IMR-90 (cell line): Measurements from ENCODE around the gene CBFA2T3. TPM values are rescaled to one million over a fixed set of nuclear protein-coding genes. Genes with fewer than 3 reads are reported as not detected.

ENCODE experiments used
- ATAC-seq: fragments of 200-7000 bp; cut with Tn5 transposase; 2 replicates; pipeline ENCODE4 v1.9.1; 2020; ENCODE audit warnings: low read depth, mild to moderate bottlenecking, moderate library complexity
- BruUV-seq: library from RNA; stranded (reverse); fragments of 400-500 nt; replicated peaks from 2 replicates; lab custom pipeline; 2021; lab: Mats Ljungman, UMichigan
- CTCF ChIA-PET: fragments of 300-600 bp; formaldehyde crosslinking; extraction: SDS; loops from one replicate; lab custom pipeline; 2021; ENCODE audit warnings: antibody characterized with exemption; lab: Yijun Ruan, JAX
- POLR2A ChIA-PET: fragments of 300-600 bp; sonication (Branson Sonifier 250); formaldehyde crosslinking; loops from one replicate; lab custom pipeline; 2022; ENCODE audit warnings: antibody characterized with exemption; ENCODE audit not compliant: unreplicated experiment; lab: Charles Lee
- DNase-seq: peaks from one replicate; pipeline ENCODE4 v3.0.0; 2013
- H2AFZ ChIP-seq: replicated peaks from 2 replicates; pipeline ENCODE3; 2013; ENCODE audit warnings: low read length, mild to moderate bottlenecking; ENCODE audit not compliant: poor library complexity
- H2AK5ac ChIP-seq: 2 replicates; pipeline ENCODE4 v1.6.1; 2013; ENCODE audit warnings: low read depth, low read length, inconsistent platforms
- H2AK9ac ChIP-seq: replicated peaks from 2 replicates; pipeline ENCODE3; 2013; ENCODE audit warnings: mild to moderate bottlenecking, low read depth, low read length, moderate library complexity; ENCODE audit not compliant: poor library complexity
- H2BK120ac ChIP-seq: 2 replicates; pipeline ENCODE4 v1.6.1; 2013; ENCODE audit warnings: low read depth, low read length, inconsistent platforms
- H2BK15ac ChIP-seq: 3 replicates; pipeline ENCODE4 v1.6.1; 2013; ENCODE audit warnings: low read depth, low read length, inconsistent platforms
- H2BK20ac ChIP-seq: 2 replicates; pipeline ENCODE4 v1.6.1; 2013; ENCODE audit warnings: low read depth, mild to moderate bottlenecking, inconsistent platforms, low read length, moderate library complexity
- H2BK5ac ChIP-seq: 2 replicates; pipeline ENCODE4 v1.6.1; 2013; ENCODE audit warnings: mild to moderate bottlenecking, low read depth, low read length, inconsistent platforms; ENCODE audit not compliant: poor library complexity, severe bottlenecking
- H3K14ac ChIP-seq: replicated peaks from 2 replicates; pipeline ENCODE4 v1.6.1; 2013; ENCODE audit warnings: low read depth, low read length, inconsistent platforms
- H3K18ac ChIP-seq: 2 replicates; pipeline ENCODE4 v1.6.1; 2013; ENCODE audit warnings: low read depth, low read length, control low read depth
- H3K23ac ChIP-seq: 2 replicates; pipeline ENCODE4 v1.6.1; 2013; ENCODE audit warnings: low read depth, low read length, inconsistent platforms
- H3K27ac ChIP-seq: 2 replicates; pipeline ENCODE4 v1.5.1; 2013; ENCODE audit warnings: mild to moderate bottlenecking, control low read depth, low read length; ENCODE audit not compliant: insufficient read depth
- H3K27me3 ChIP-seq: 2 replicates; pipeline ENCODE4 v1.6.1; 2013; ENCODE audit warnings: low read length; ENCODE audit not compliant: control insufficient read depth, insufficient read depth
- H3K36me3 ChIP-seq: 2 replicates; pipeline ENCODE4 v1.6.1; 2013; ENCODE audit warnings: low read length, mixed read lengths; ENCODE audit not compliant: control insufficient read depth, insufficient read depth
- H3K4ac ChIP-seq: 2 replicates; pipeline ENCODE4 v1.6.1; 2013; ENCODE audit warnings: low read depth, low read length, inconsistent platforms
- H3K4me1 ChIP-seq: 2 replicates; pipeline ENCODE4 v1.6.1; 2013; ENCODE audit warnings: low read length, mixed read lengths; ENCODE audit not compliant: control insufficient read depth, insufficient read depth
- H3K4me2 ChIP-seq: 2 replicates; pipeline ENCODE4 v1.6.1; 2013; ENCODE audit warnings: low read depth, mild to moderate bottlenecking, control low read depth, low read length, moderate library complexity
- H3K4me3 ChIP-seq: 2 replicates; pipeline ENCODE4 v1.5.1; 2013; ENCODE audit warnings: low read depth, mild to moderate bottlenecking, control low read depth, low read length, moderate library complexity; ENCODE audit not compliant: insufficient read depth
- H3K56ac ChIP-seq: 2 replicates; pipeline ENCODE4 v1.6.1; 2013; ENCODE audit warnings: low read length, inconsistent platforms; ENCODE audit not compliant: insufficient read depth; ENCODE audit errors: extremely low read depth
- H3K79me1 ChIP-seq, 2 experiments: 2 replicates each; pipeline ENCODE4 v1.6.1; 2013; ENCODE audit warnings: low read length in 2 of 2, inconsistent platforms in 1 of 2, low read depth in 1 of 2
- H3K9ac ChIP-seq: 2 replicates; pipeline ENCODE4 v1.6.1; 2013; ENCODE audit warnings: low read depth, low read length, control low read depth
- H3K9me1 ChIP-seq: 2 replicates; pipeline ENCODE4 v1.6.1; 2013; ENCODE audit warnings: low read length, inconsistent platforms; ENCODE audit not compliant: insufficient read depth
- H3K9me3 ChIP-seq: 2 replicates; pipeline ENCODE4 v1.6.1; 2013; ENCODE audit warnings: low read length; ENCODE audit not compliant: control insufficient read depth, insufficient read depth
- H4K20me1 ChIP-seq: 2 replicates; pipeline ENCODE4 v1.6.1; 2013; ENCODE audit warnings: low read length, inconsistent platforms; ENCODE audit not compliant: insufficient read depth
- H4K5ac ChIP-seq: 2 replicates; pipeline ENCODE4 v1.6.1; 2013; ENCODE audit warnings: mild to moderate bottlenecking, low read depth, low read length, control low read depth
- H4K8ac ChIP-seq, 2 experiments: 2 replicates each; pipeline ENCODE4 v1.6.1; 2013; ENCODE audit warnings: low read depth in 2 of 2, low read length in 2 of 2, control low read depth in 1 of 2, inconsistent platforms in 1 of 2
- H4K91ac ChIP-seq: 2 replicates; pipeline ENCODE4 v1.6.1; 2013; ENCODE audit warnings: low read depth, low read length, inconsistent platforms; ENCODE audit not compliant: insufficient read depth
- BHLHE40 ChIP-seq: fragments of 150-350 bp; IDR thresholded peaks from 2 replicates; pipeline ENCODE4 v1.6.1; 2016; ENCODE audit warnings: mild to moderate bottlenecking, low read depth, low read length
- CEBPB ChIP-seq: IDR thresholded peaks from 2 replicates; pipeline ENCODE4 v1.6.1; 2012; ENCODE audit warnings: low read depth, low read length, improper control_type of control experiment
- CHD1 ChIP-seq: IDR thresholded peaks from 2 replicates; pipeline ENCODE4 v1.6.1; 2012; ENCODE audit warnings: low read depth, low read length, improper control_type of control experiment
- CTCF ChIP-seq: conservative IDR thresholded peaks from 2 replicates; pipeline ENCODE4 v1.5.1; 2012; ENCODE audit warnings: mild to moderate bottlenecking, low read depth, low read length, improper control_type of control experiment
- ELK1 ChIP-seq: fragments of 150-350 bp; IDR thresholded peaks from 2 replicates; pipeline ENCODE4 v1.6.1; 2016; ENCODE audit warnings: low read depth, mild to moderate bottlenecking, low read length, moderate library complexity, borderline replicate concordance
- FOS ChIP-seq: fragments of 150-350 bp; IDR thresholded peaks from 2 replicates; pipeline ENCODE4 v1.6.1; 2016; ENCODE audit warnings: low read depth, low read length
- MAFK ChIP-seq: IDR thresholded peaks from 2 replicates; pipeline ENCODE4 v1.6.1; 2012; ENCODE audit warnings: low read depth, low read length, improper control_type of control experiment
- MAZ ChIP-seq: IDR thresholded peaks from 2 replicates; pipeline ENCODE4 v1.6.1; 2012; ENCODE audit warnings: low read depth, mild to moderate bottlenecking, low read length, improper control_type of control experiment, moderate library complexity, borderline replicate concordance
- MXI1 ChIP-seq: IDR thresholded peaks from 2 replicates; pipeline ENCODE4 v1.6.1; 2012; ENCODE audit warnings: low read depth, mild to moderate bottlenecking, low read length, moderate library complexity, borderline replicate concordance
- NFE2L2 ChIP-seq: fragments of 150-350 bp; IDR thresholded peaks from 2 replicates; pipeline ENCODE4 v1.6.1; 2016; ENCODE audit warnings: low read depth, mild to moderate bottlenecking, low read length
- POLR2A ChIP-seq: IDR thresholded peaks from 2 replicates; pipeline ENCODE4 v1.6.1; 2012; ENCODE audit warnings: mild to moderate bottlenecking, low read depth, low read length
- RAD21 ChIP-seq: IDR thresholded peaks from 2 replicates; pipeline ENCODE4 v1.6.1; 2012; ENCODE audit warnings: low read length, improper control_type of control experiment
- RCOR1 ChIP-seq: IDR thresholded peaks from 2 replicates; pipeline ENCODE4 v1.6.1; 2012; ENCODE audit warnings: mild to moderate bottlenecking, low read length, improper control_type of control experiment; ENCODE audit not compliant: insufficient replicate concordance
- RFX5 ChIP-seq: IDR thresholded peaks from 2 replicates; pipeline ENCODE4 v1.8.0; 2012; ENCODE audit warnings: low read depth, mild to moderate bottlenecking, low read length, moderate library complexity
- SMC3 ChIP-seq: fragments of 150-350 bp; IDR thresholded peaks from 2 replicates; pipeline ENCODE4 v1.6.1; 2016; ENCODE audit warnings: low read depth, mild to moderate bottlenecking, antibody characterized with exemption, low read length, moderate library complexity
- USF2 ChIP-seq: fragments of 150-350 bp; IDR thresholded peaks from 2 replicates; pipeline ENCODE4 v1.6.1; 2017; ENCODE audit warnings: mild to moderate bottlenecking, antibody characterized with exemption, low read length, low read depth
- WGBS, 2 experiments: methylation state at CpG; one replicate each; pipeline versions ENCODE4 v1.1.5 to v1.1.7; 2013; ENCODE audit warnings: missing lambda C conversion rate in 2 of 2; ENCODE audit not compliant: insufficient read length in 1 of 2; ENCODE audit errors: extremely low coverage in 2 of 2; 5-methylcytosine and 5-hydroxymethylcytosine counted together
- dilution Hi-C: fragments of 300-500 bp; cut with HindIII; formaldehyde crosslinking; loops from one replicate; pipeline ENCODE4 v1.14.3; 2018; ENCODE audit warnings: low sequenced_read_pairs; ENCODE audit not compliant: unreplicated experiment
- in situ Hi-C: fragments of 300-500 bp; cut with MboI; formaldehyde crosslinking; loops from 3 replicates; pipeline ENCODE4 v1.14.3; 2019; ENCODE audit warnings: low sequenced_read_pairs, inconsistent platforms, mixed read lengths
- intact Hi-C: fragments of 100-400 bp; cut with micrococcal nuclease; formaldehyde crosslinking; loops from 2 replicates; pipeline ENCODE4 v1.10.0; 2022
- polyA plus RNA-seq, 3 experiments: library from polyadenylated mRNA; depleted of rRNA; stranded (reverse); fragments of >200 nt; gene quantifications; 2 replicates each; pipeline ENCODE4 v1.2.3, GENCODE V29; 2012; ENCODE audit warnings: low replicate concordance in 1 of 3
- total RNA-seq: library from RNA; depleted of rRNA; stranded (reverse); fragments of >200 nt; gene quantifications from 2 replicates; pipeline ENCODE4 v1.2.3, GENCODE V29; 2012

CBFA2T3 gene
- total and polyA plus RNA-seq, 2 of the 4 experiments (the other 2 are of a cell fraction) = not detected

GRCh38 chr16:88864099-88864498 lies 112.9 kb downstream of the CBFA2T3 start:
- no peak overlapping the region for H2BK15ac ChIP-seq
- no peak overlapping the region for H3K23ac ChIP-seq
- no peak for TF ChIP-seq CEBPB
- TF ChIP-seq SMC3 = no peak
- TF ChIP-seq RFX5 = no peak
- TF ChIP-seq CTCF = no peak
- no peak for TF ChIP-seq ELK1
- TF ChIP-seq MAFK = no peak
- no peak for TF ChIP-seq MAZ
- no peak for TF ChIP-seq USF2
- no peak for TF ChIP-seq CHD1
- TF ChIP-seq RCOR1 = no peak
- TF ChIP-seq POLR2A = no peak
- TF ChIP-seq MXI1 = no peak
- no peak for TF ChIP-seq RAD21
- no peak for TF ChIP-seq FOS
- no peak for TF ChIP-seq NFE2L2
- no peak for TF ChIP-seq BHLHE40
- no peak overlapping the region for H3K4me2 ChIP-seq
- DNase-seq (no peak), ATAC-seq (no peak)
- no peak overlapping the region for H3K4ac ChIP-seq
- H3K36me3 ChIP-seq = peaks cover 25% of the 10 kb centered on the region
- H2AK9ac ChIP-seq = no peak overlapping the region
- no peak overlapping the region for H2AK5ac ChIP-seq
- H3K79me1 ChIP-seq = peaks cover 0 to 2% of the 10 kb centered on the region in 2 experiments; a peak in 1 of 4 replicates
- H3K27ac ChIP-seq = no peak overlapping the region
- no peak overlapping the region for H4K5ac ChIP-seq
- intact Hi-C loops (no loop called here), in situ Hi-C loops (no loop called here), dilution Hi-C loops (no loop called here)
- no peak overlapping the region for H2BK5ac ChIP-seq
- ChIA-PET CTCF (no interaction called here), POLR2A (no interaction called here)
- BruUV-seq = no TSS peak
- 100% methylated on average over 1 of the region's 15 CpGs; no CpG with 5 or more reads in 1 of the 2 experiments for WGBS, 2 experiments
- H3K4me1 ChIP-seq = no peaks in the 10 kb centered on the region
- H4K20me1 ChIP-seq = no peaks in the 10 kb centered on the region; the same call in 1 of the 2 replicates
- H3K9me3 ChIP-seq = no peaks in the 10 kb centered on the region
- no peak overlapping the region for H4K8ac ChIP-seq
- no peak overlapping the region for H4K91ac ChIP-seq
- H2BK120ac ChIP-seq = no peak overlapping the region
- H2AFZ ChIP-seq = no peak overlapping the region
- no peaks in the 10 kb centered on the region for H3K9me1 ChIP-seq
- no peak overlapping the region for H2BK20ac ChIP-seq
- no peak overlapping the region for H3K56ac ChIP-seq
- H3K27me3 ChIP-seq = peaks cover 6% of the 10 kb centered on the region; the same call in 1 of the 2 replicates
- H3K18ac ChIP-seq = no peak overlapping the region
- no peak overlapping the region for H3K14ac ChIP-seq
- H3K9ac ChIP-seq = no peak overlapping the region
- H3K4me3 ChIP-seq = no peak overlapping the region
